C4-2B (cell line): ENCODE results near the gene KCND1.

Source experiments
- ZFX ChIP-seq: fragments of 450-650 bp; IDR thresholded peaks from 2 replicates; pipeline ENCODE4 v1.6.1; 2017
- TF ChIP-seq, protein P1 (sequence below): fragments of 450-650 bp; conservative IDR thresholded peaks from 2 replicates; pipeline ENCODE4 v1.5.1; 2017; ENCODE audit warnings: mild to moderate bottlenecking

DNA sequence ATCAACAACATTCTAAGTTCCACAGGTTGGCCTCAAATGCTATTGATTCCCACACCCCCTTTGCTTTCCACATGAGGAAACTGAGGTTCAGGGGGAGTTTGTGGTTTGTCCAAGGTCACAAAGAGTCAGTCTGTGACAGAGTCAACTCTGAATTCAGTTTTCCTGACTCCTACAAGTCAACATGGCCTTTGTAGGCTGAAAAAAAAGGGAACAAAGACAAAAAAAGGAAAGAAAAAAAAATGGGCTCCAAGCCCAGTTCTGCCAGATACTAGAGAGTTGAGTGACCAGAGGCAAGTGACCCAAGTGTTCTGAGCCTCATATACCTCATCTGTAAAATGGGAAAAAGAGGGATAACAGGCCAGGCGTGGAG lies 36.4 kb downstream of the KCND1 start:
- TF ChIP-seq, protein P1, sequence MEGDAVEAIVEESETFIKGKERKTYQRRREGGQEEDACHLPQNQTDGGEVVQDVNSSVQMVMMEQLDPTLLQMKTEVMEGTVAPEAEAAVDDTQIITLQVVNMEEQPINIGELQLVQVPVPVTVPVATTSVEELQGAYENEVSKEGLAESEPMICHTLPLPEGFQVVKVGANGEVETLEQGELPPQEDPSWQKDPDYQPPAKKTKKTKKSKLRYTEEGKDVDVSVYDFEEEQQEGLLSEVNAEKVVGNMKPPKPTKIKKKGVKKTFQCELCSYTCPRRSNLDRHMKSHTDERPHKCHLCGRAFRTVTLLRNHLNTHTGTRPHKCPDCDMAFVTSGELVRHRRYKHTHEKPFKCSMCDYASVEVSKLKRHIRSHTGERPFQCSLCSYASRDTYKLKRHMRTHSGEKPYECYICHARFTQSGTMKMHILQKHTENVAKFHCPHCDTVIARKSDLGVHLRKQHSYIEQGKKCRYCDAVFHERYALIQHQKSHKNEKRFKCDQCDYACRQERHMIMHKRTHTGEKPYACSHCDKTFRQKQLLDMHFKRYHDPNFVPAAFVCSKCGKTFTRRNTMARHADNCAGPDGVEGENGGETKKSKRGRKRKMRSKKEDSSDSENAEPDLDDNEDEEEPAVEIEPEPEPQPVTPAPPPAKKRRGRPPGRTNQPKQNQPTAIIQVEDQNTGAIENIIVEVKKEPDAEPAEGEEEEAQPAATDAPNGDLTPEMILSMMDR: no peak
- no peak for TF ChIP-seq ZFX
